Coronary artery (tissue), 2 donors: ENCODE measurements around the gene DENND5B.

Experiments
- DNase-seq: peaks from one replicate; pipeline ENCODE4 v3.0.0-alpha.2; 2017; ENCODE audit warnings: low spot score
- H3K27ac ChIP-seq, 2 donors: fragments of 200-600 bp; sonication (generic); one replicate each; pipeline ENCODE4 v1.5.1; 2016 to 2019
- H3K4me3 ChIP-seq: fragments of 200-600 bp; sonication (generic); 2 replicates; pipeline ENCODE4 v1.5.1; 2016; ENCODE audit warnings: mild to moderate bottlenecking, moderate library complexity
- CTCF ChIP-seq: fragments of 200-600 bp; sonication (generic); IDR thresholded peaks from one replicate; pipeline ENCODE4 v1.5.1; 2019; ENCODE audit warnings: antibody characterized with exemption

The DENND5B gene

GRCh38 chr12:31590642-31591379 is at the start of gene DENND5B:
DENND5B (minus strand) TSS chr12:31591136; CDS start chr12:31590832, 304 bp downstream.
- TF ChIP-seq CTCF = no peak
- Histone ChIP-seq H3K4me3 (peak within 1 kb of the TSS; percentile 78), H3K27ac (peak within 1 kb of the TSS; percentile 93 to 95)
- peak; percentile 77 for DNase-seq

DNA sequence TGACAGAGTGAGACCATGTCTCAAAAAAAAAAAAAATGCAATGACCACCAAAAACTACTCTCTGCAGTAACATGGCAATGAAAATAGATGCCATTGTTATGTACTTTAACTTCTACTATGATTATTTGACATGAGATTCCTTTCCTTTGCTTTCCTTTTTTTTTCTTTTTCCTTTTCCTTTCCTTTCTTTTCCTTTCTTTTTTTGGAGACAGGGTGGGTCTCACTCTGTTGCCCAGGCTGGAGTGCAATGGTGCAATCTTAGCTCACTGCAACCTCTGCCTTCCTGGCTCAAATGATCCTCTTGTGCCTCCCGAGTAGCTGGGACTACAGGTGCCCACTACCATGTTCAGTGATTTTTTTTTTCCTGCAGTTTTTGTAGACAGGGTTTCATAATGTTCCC is 43.7 kb upstream of the DENND5B start:
- Histone ChIP-seq H3K4me3 (no peak overlapping the region), H3K27ac (no peak overlapping the region)
- no peak for DNase-seq
- TF ChIP-seq CTCF = no peak

DNA sequence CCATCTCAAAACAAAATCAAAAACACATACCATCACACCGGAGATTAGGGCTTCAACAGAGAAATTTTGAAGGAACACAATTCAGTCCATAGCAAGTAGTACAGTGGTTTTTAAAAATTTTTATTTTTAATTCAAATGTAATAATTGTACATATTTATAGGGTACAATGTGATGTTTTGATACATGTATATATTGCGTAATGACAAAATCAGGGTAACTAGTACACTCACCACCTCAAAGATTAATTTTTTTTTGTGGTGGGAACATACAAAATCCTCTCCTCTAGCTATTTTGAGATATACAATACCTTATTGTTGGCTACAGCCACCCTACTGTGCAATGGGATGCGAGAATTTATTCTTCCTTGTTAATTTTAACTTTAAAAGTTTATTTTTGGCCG is 42.5 kb upstream of the DENND5B start:
- TF ChIP-seq CTCF = no peak
- DNase-seq = no peak
- no peak overlapping the region for H3K4me3 ChIP-seq
- H3K27ac ChIP-seq = no peak overlapping the region

- Histone ChIP-seq H3K27ac (no peak overlapping the region), H3K4me3 (no peak overlapping the region)
- DNase-seq = no peak
- TF ChIP-seq CTCF = no peak
These were observed 40.9 kb upstream of the DENND5B start for GRCh38 chr12:31631809-31632208.

DNA sequence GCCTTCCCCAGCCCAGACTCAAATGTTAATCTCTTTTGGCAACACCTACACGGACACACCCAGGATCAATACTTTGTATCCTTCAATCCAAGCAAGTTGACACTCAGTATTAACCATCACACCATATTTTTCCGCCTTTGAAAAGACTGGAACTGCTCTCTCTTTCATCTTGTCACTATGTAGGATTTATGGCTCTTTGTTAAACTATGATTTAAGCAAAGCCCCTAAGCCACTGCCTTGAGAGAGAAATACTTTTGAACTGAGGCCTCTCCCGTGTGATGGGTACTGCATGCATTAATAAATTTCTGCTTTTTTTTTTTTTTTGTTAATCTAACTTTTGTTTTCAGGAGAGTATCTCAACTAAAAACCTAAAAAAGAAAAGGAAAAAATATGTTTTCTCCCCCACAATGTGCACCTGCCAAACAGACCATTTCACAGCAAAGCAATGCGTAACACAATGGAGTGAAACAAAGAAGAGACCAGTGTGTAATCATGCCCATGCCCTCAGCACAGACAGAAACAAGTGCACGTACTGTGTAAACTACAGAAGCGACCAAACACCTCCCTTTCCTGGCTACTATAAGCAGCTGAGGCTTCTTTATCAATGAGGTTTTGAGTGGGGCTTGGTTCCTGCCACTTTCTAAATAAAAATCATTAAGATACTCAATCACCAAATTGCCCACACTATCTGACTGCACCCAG is 40.2 kb upstream of the DENND5B start:
- Histone ChIP-seq H3K27ac (no peak overlapping the region), H3K4me3 (no peak overlapping the region)
- DNase-seq = no peak
- TF ChIP-seq CTCF = no peak

GRCh38 chr12:31629756-31630732 is 39.1 kb upstream of the DENND5B start:
- Histone ChIP-seq H3K27ac (no peak overlapping the region), H3K4me3 (peak overlapping the region; percentile 55)
- DNase-seq = no peak
- TF ChIP-seq CTCF = no peak
